GM23338 (cell line): Measurements from ENCODE around the gene MANBA. TPM values are rescaled to one million over a fixed set of nuclear protein-coding genes. Genes with fewer than 3 reads are reported as not detected.

Experiments used
- ATAC-seq: fragments of 200-7000 bp; cut with Tn5 transposase; 3 replicates; pipeline ENCODE4 v1.9.1; 2020
- DNase-seq: peaks from one replicate; pipeline ENCODE4 v3.0.0-alpha.2; 2015; ENCODE audit warnings: low spot score
- H2AFZ ChIP-seq: fragments of 200-600 bp; sonication (generic); 2 replicates; pipeline ENCODE4 v1.8.0; 2016; ENCODE audit warnings: antibody characterized with exemption, mild to moderate bottlenecking, moderate library complexity
- H3F3A ChIP-seq: fragments of 200-600 bp; sonication (generic); replicated peaks from 2 replicates; pipeline ENCODE4 v1.8.0; 2017; ENCODE audit warnings: antibody characterized with exemption, mixed run types, low read depth
- H3K27ac ChIP-seq: fragments of 200-600 bp; sonication (generic); 2 replicates; pipeline ENCODE4 v1.6.1; 2016; ENCODE audit warnings: low read depth
- H3K27me3 ChIP-seq: fragments of 200-600 bp; sonication (generic); 2 replicates; pipeline ENCODE4 v1.8.0; 2016; ENCODE audit warnings: mild to moderate bottlenecking, mixed run types, moderate library complexity; ENCODE audit not compliant: insufficient read depth
- H3K36me3 ChIP-seq: fragments of 200-600 bp; sonication (generic); 2 replicates; pipeline ENCODE4 v1.8.0; 2016; ENCODE audit warnings: mild to moderate bottlenecking; ENCODE audit not compliant: insufficient read depth
- H3K4me1 ChIP-seq: fragments of 200-600 bp; sonication (generic); 2 replicates; pipeline ENCODE4 v1.8.0; 2016; ENCODE audit warnings: mild to moderate bottlenecking, moderate library complexity; ENCODE audit not compliant: insufficient read depth
- H3K4me2 ChIP-seq: fragments of 200-600 bp; sonication (generic); 2 replicates; pipeline ENCODE4 v1.7.1; 2017; ENCODE audit warnings: mixed run types
- H3K4me3 ChIP-seq: fragments of 200-600 bp; sonication (generic); 2 replicates; pipeline ENCODE4 v1.6.1; 2016; ENCODE audit warnings: mixed run types
- H3K79me2 ChIP-seq: fragments of 200-600 bp; sonication (generic); replicated peaks from 2 replicates; pipeline ENCODE4 v1.8.0; 2017; ENCODE audit warnings: mild to moderate bottlenecking; ENCODE audit not compliant: insufficient read depth
- H3K9me2 ChIP-seq: fragments of 200-600 bp; sonication (generic); 2 replicates; pipeline ENCODE4 v1.8.0; 2017; ENCODE audit not compliant: insufficient read depth
- H4K20me1 ChIP-seq: fragments of 200-600 bp; sonication (generic); replicated peaks from 2 replicates; pipeline ENCODE4 v1.8.0; 2017; ENCODE audit warnings: mild to moderate bottlenecking; ENCODE audit not compliant: insufficient read depth
- H3K27ac Mint-ChIP-seq: 2 replicates; pipeline ENCODE4 v1.8.0; 2020; ENCODE audit warnings: inconsistent platforms, mild to moderate bottlenecking, moderate library complexity, mixed read lengths
- H3K27me3 Mint-ChIP-seq: 3 replicates; pipeline ENCODE4 v1.8.0; 2022; ENCODE audit warnings: low read depth, mild to moderate bottlenecking, moderate library complexity, mixed read lengths, inconsistent platforms; ENCODE audit not compliant: insufficient read depth, poor library complexity
- H3K36me3 Mint-ChIP-seq: 3 replicates; pipeline ENCODE4 v1.8.0; 2021; ENCODE audit warnings: low read depth, mild to moderate bottlenecking, inconsistent platforms, moderate library complexity, mixed read lengths
- H3K4me1 Mint-ChIP-seq: 3 replicates; pipeline ENCODE4 v1.8.0; 2020; ENCODE audit warnings: mild to moderate bottlenecking, inconsistent platforms, mixed read lengths
- H3K4me3 Mint-ChIP-seq: 3 replicates; pipeline ENCODE4 v1.8.0; 2021; ENCODE audit warnings: moderate library complexity, mild to moderate bottlenecking, inconsistent platforms, mixed read lengths
- H3K9me3 Mint-ChIP-seq: 3 replicates; pipeline ENCODE4 v1.8.0; 2020; ENCODE audit warnings: moderate library complexity, mild to moderate bottlenecking, inconsistent platforms, mixed read lengths
- CREB1 ChIP-seq: fragments of 250-450 bp; sonication (Bioruptor Pico); IDR thresholded peaks from 2 replicates; pipeline ENCODE4 v1.5.0; 2020; ENCODE audit warnings: low read depth, mild to moderate bottlenecking, moderate library complexity
- CTCF ChIP-seq, 2 experiments: fragments of 200-600 bp in 1 of 2; sonication (generic) in 1 of 2; conservative IDR thresholded peaks; 2 replicates each; pipeline versions ENCODE4 v1.5.1 to v1.6.1; 2016 to 2017; ENCODE audit warnings: antibody characterized with exemption in 2 of 2, low read depth in 2 of 2, mild to moderate bottlenecking in 2 of 2, moderate library complexity in 1 of 2
- ETS1 ChIP-seq: IDR thresholded peaks from 2 replicates; pipeline ENCODE4 v1.6.1; 2016; ENCODE audit warnings: antibody characterized with exemption
- EZH2 ChIP-seq: fragments of 200-600 bp; sonication (generic); IDR thresholded peaks from one replicate; pipeline ENCODE4 v1.8.0; 2017; ENCODE audit warnings: antibody characterized with exemption, mild to moderate bottlenecking, low read depth; ENCODE audit not compliant: unreplicated experiment
- EZH2phosphoT487 ChIP-seq: fragments of 200-600 bp; sonication (generic); IDR thresholded peaks from one replicate; pipeline ENCODE4 v1.8.1; 2018; ENCODE audit warnings: antibody characterized with exemption; ENCODE audit not compliant: unreplicated experiment
- JUNB ChIP-seq: IDR thresholded peaks from one replicate; pipeline ENCODE4 v1.6.1; 2016; ENCODE audit warnings: antibody characterized with exemption; ENCODE audit not compliant: unreplicated experiment
- NANOG ChIP-seq: IDR thresholded peaks from 2 replicates; pipeline ENCODE4 v1.6.1; 2016; ENCODE audit warnings: antibody characterized with exemption, borderline replicate concordance
- POLR2AphosphoS5 ChIP-seq: IDR thresholded peaks from 2 replicates; pipeline ENCODE4 v1.6.1; 2016; ENCODE audit warnings: antibody characterized with exemption, low read depth
- STAT1 ChIP-seq: IDR thresholded peaks from one replicate; pipeline ENCODE4 v1.6.1; 2016; ENCODE audit warnings: antibody characterized with exemption; ENCODE audit not compliant: unreplicated experiment
- ZNF114 ChIP-seq: fragments of 250-450 bp; sonication (Bioruptor Pico); IDR thresholded peaks from 2 replicates; pipeline ENCODE4 v1.5.0; 2020; ENCODE audit warnings: mild to moderate bottlenecking, moderate library complexity
- ZNF331 ChIP-seq: fragments of 250-450 bp; sonication (Bioruptor Pico); IDR thresholded peaks from 2 replicates; pipeline ENCODE4 v1.5.0; 2020; ENCODE audit warnings: low read depth, mild to moderate bottlenecking, moderate library complexity
- polyA plus RNA-seq: library from polyadenylated mRNA; unstranded; fragments of >200 nt; fragmentation: Nextera tagmentation; extraction: Ambion mirVana; gene quantifications from 2 replicates; pipeline ENCODE4 v1.2.1, GENCODE V29; 2016
- total RNA-seq: library from RNA; depleted of rRNA; stranded (reverse); fragments of >200 nt; shearing (Covaris generic); gene quantifications from 2 replicates; pipeline ENCODE4 v1.2.3, GENCODE V29; 2014
- TF ChIP-seq, protein P1 (sequence below): fragments of 250-450 bp; sonication (Bioruptor Pico); IDR thresholded peaks from 2 replicates; pipeline ENCODE4 v1.5.0; 2020; ENCODE audit warnings: mild to moderate bottlenecking, moderate library complexity

The MANBA gene
- total and polyA plus RNA-seq, 2 experiments from 2014 or later, result 13.2 to 54.3 TPM

DNA sequence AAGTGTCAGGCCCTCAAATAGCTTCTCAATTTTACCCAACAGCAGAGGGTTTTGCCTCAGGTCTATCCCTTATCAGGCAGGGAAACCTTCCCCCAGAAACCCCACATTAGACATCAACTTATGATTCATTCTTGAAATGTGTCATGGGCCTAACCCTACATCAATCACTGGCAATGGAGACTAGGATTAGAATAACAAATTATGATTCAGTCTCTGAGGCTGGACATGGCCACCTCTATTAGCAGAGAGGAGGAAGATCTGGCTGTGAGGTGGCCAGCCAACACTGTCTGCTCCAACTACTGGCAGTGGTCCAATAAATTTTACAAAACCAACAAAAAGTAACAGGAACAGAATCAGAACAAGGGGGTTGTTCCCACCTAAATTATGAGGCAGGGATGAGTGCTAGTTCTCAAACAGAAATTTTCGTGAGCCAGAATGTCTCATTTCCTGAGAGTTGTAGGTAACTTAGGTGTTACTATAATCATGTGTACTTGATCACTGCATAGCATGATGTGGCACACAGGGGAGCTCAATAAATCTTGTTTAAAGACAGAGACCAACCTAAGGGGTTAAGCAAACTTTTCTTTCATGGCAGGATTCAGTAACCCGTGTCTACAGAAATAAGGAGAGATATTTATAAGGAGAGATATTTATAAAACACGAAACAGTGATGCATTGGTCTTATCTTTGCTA is 132.8 kb downstream of the MANBA start:
- no peak overlapping the region for H3K4me3 Mint-ChIP-seq
- Histone ChIP-seq H4K20me1 (no peaks in the 10 kb centered on the region), H3K9me2 (no peaks in the 10 kb centered on the region), H3K27ac (no peak overlapping the region), H3K79me2 (no peaks in the 10 kb centered on the region), H3K27me3 (no peaks in the 10 kb centered on the region), H3F3A (no peaks in the 10 kb centered on the region), H3K4me3 (no peak overlapping the region), H2AFZ (no peak overlapping the region), H3K36me3 (peaks cover 6% of the 10 kb centered on the region), H3K4me1 (peaks cover 13% of the 10 kb centered on the region), H3K4me2 (no peak overlapping the region)
- TF ChIP-seq CTCF (conservative IDR thresholded peaks at IDR 0.05; ENCODE audit: low read depth in 2 of 2), result no peak
- no peak for TF ChIP-seq EZH2phosphoT487
- TF ChIP-seq ETS1, result no peak
- no peak for TF ChIP-seq ZNF331 (CRISPR knock-in tag)
- no peak for TF ChIP-seq EZH2
- no peak for TF ChIP-seq NANOG
- TF ChIP-seq STAT1, result no peak
- TF ChIP-seq ZNF114 (CRISPR knock-in tag), result no peak
- TF ChIP-seq, protein P1, sequence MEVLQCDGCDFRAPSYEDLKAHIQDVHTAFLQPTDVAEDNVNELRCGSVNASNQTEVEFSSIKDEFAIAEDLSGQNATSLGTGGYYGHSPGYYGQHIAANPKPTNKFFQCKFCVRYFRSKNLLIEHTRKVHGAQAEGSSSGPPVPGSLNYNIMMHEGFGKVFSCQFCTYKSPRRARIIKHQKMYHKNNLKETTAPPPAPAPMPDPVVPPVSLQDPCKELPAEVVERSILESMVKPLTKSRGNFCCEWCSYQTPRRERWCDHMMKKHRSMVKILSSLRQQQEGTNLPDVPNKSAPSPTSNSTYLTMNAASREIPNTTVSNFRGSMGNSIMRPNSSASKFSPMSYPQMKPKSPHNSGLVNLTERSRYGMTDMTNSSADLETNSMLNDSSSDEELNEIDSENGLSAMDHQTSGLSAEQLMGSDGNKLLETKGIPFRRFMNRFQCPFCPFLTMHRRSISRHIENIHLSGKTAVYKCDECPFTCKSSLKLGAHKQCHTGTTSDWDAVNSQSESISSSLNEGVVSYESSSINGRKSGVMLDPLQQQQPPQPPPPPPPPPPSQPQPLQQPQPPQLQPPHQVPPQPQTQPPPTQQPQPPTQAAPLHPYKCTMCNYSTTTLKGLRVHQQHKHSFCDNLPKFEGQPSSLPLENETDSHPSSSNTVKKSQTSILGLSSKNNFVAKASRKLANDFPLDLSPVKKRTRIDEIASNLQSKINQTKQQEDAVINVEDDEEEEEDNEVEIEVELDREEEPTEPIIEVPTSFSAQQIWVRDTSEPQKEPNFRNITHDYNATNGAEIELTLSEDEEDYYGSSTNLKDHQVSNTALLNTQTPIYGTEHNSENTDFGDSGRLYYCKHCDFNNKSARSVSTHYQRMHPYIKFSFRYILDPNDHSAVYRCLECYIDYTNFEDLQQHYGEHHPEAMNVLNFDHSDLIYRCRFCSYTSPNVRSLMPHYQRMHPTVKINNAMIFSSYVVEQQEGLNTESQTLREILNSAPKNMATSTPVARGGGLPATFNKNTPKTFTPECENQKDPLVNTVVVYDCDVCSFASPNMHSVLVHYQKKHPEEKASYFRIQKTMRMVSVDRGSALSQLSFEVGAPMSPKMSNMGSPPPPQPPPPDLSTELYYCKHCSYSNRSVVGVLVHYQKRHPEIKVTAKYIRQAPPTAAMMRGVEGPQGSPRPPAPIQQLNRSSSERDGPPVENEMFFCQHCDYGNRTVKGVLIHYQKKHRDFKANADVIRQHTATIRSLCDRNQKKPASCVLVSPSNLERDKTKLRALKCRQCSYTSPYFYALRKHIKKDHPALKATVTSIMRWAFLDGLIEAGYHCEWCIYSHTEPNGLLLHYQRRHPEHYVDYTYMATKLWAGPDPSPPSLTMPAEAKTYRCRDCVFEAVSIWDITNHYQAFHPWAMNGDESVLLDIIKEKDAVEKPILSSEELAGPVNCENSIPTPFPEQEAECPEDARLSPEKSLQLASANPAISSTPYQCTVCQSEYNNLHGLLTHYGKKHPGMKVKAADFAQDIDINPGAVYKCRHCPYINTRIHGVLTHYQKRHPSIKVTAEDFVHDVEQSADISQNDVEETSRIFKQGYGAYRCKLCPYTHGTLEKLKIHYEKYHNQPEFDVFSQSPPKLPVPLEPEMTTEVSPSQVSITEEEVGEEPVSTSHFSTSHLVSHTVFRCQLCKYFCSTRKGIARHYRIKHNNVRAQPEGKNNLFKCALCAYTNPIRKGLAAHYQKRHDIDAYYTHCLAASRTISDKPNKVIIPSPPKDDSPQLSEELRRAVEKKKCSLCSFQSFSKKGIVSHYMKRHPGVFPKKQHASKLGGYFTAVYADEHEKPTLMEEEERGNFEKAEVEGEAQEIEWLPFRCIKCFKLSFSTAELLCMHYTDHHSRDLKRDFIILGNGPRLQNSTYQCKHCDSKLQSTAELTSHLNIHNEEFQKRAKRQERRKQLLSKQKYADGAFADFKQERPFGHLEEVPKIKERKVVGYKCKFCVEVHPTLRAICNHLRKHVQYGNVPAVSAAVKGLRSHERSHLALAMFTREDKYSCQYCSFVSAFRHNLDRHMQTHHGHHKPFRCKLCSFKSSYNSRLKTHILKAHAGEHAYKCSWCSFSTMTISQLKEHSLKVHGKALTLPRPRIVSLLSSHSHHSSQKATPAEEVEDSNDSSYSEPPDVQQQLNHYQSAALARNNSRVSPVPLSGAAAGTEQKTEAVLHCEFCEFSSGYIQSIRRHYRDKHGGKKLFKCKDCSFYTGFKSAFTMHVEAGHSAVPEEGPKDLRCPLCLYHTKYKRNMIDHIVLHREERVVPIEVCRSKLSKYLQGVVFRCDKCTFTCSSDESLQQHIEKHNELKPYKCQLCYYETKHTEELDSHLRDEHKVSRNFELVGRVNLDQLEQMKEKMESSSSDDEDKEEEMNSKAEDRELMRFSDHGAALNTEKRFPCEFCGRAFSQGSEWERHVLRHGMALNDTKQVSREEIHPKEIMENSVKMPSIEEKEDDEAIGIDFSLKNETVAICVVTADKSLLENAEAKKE (CRISPR knock-in tag), result no peak
- TF ChIP-seq JUNB, result no peak
- TF ChIP-seq CREB1 (CRISPR knock-in tag), result no peak
- TF ChIP-seq POLR2AphosphoS5, result no peak
- no peaks in the 10 kb centered on the region for H3K9me3 Mint-ChIP-seq
- H3K27me3 Mint-ChIP-seq, result peaks cover 3% of the 10 kb centered on the region
- H3K4me1 Mint-ChIP-seq, result peaks cover 8% of the 10 kb centered on the region; the same call in 2 of the 3 replicates
- no peak overlapping the region for H3K27ac Mint-ChIP-seq
- ATAC-seq (no peak), DNase-seq (no peak)
- H3K36me3 Mint-ChIP-seq, result peaks cover 4% of the 10 kb centered on the region; the same call in 1 of the 3 replicates
